GM10266 (cell line): ENCODE measurements around the gene MRPS5.

Source experiments
- DNase-seq: peaks from one replicate; pipeline ENCODE4 v3.0.0; 2012; ENCODE audit errors: extremely low spot score
- TF ChIP-seq, protein P1 (sequence below): IDR thresholded peaks from 2 replicates; pipeline ENCODE4 v1.5.1; 2012; ENCODE audit warnings: mild to moderate bottlenecking, low read depth; ENCODE audit not compliant: control insufficient read depth, insufficient read depth; ENCODE audit errors: missing control alignments

MRPS5 gene

DNA sequence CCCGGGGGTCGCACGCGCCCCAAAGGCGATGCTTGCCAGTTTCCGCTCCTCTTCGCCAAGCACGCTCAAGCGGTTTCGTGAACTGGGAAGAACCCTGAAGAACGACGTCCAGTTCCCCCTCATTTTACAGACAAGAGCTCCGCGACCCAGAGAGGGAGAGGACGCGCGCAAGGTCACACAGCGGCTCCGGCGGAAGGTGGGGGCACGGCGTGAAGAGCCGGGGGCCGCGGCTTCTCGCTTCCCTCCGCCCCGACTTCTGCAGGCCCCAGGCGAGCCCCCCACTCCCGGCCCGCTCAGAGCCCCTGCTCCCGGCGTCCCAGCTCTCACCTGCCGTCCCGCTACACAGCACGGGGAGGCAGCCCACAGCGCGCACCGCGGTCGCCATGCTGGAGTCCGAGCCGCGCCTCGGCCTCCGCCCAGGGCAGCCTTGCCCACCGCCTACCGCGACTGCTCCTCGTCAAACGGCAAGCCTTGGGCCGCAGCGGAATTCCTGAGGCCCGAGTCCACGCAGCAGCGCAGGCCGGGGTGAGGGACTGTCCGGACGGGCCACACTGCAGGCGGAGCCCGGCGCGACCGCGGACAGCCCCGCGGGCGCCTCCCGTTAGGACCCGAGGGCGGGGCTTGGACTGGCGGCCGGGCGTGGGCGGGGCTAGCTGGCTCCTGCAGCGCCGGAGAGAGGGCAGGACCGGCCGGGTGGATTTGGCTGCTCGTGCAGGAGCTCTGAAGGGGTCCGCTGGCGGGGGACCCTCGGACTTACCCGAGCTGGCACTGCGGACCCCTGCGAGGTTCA is at the start of gene MRPS5:
MRPS5 (minus strand) TSS at position 402 of the 790 bp plus-strand sequence; CDS start at position 385, 17 bp downstream.
- DNase-seq = peak; percentile 92

GRCh38 chr2:95166065-95166763 is 44.6 kb upstream of the MRPS5 start:
- TF ChIP-seq, protein P1, sequence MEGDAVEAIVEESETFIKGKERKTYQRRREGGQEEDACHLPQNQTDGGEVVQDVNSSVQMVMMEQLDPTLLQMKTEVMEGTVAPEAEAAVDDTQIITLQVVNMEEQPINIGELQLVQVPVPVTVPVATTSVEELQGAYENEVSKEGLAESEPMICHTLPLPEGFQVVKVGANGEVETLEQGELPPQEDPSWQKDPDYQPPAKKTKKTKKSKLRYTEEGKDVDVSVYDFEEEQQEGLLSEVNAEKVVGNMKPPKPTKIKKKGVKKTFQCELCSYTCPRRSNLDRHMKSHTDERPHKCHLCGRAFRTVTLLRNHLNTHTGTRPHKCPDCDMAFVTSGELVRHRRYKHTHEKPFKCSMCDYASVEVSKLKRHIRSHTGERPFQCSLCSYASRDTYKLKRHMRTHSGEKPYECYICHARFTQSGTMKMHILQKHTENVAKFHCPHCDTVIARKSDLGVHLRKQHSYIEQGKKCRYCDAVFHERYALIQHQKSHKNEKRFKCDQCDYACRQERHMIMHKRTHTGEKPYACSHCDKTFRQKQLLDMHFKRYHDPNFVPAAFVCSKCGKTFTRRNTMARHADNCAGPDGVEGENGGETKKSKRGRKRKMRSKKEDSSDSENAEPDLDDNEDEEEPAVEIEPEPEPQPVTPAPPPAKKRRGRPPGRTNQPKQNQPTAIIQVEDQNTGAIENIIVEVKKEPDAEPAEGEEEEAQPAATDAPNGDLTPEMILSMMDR = no peak
- no peak for DNase-seq

More for the DNA sequence above, at the start of gene MRPS5:
- TF ChIP-seq, protein P1 = peak; percentile 28

DNA sequence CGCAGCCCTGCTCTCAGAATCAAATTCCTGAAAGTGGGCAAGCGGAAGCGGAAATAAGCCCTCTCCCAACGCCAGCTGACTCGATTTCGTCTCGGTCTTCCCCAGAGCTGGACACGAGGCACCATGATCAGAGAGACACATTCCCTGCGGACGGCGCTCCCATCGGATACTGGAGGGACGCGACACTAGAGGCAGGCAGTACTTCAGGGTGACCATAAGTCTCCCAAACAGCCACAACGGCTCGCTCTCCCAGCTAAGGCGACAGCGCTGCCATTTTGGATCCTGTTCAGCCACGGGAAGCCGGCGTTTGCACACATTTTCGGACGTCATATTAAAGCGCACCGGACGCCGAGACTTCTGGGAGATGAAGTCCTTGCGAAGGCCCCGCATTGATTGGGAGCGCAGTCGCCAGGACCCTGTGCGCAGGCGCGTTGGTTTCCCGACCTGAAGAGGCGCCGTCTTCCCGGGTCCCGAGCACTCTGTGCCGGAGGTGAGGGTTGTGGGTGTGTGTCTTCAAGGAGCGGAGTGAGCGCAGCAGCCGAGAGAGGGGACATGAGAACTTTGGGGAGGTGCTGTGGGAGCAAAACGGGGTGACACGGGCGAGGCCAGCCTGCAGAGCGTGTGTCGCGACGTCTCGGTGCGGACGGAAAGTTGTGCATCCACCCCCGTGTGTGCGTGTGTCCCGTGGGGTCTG is 43.9 kb upstream of the MRPS5 start, which contains the start of gene ZNF2:
ZNF2 (plus strand) TSS at position 439 of the 694 bp plus-strand sequence. CDS start 10,418 bp downstream, outside the sequence.
- TF ChIP-seq, protein P1 = no peak
- DNase-seq = peak; percentile 95

DNA sequence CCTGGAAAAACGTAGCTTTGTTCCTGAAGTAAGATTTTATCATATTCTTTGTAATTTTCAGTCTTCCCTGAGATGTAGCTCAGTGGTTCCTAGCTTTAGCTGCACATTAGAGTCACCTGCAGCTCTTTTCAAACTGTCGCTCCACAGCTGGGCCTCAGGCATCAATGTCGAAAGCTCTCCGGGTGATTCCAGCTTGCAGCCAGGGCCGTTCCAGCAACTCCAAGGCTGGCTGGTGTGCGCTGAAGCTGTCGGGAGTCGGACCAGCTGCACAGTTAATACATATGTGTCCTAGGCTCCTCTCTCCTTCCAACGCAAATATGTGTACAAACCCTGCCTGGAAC is 43.4 kb upstream of the MRPS5 start:
- TF ChIP-seq, protein P1 = no peak
- no peak for DNase-seq

DNA sequence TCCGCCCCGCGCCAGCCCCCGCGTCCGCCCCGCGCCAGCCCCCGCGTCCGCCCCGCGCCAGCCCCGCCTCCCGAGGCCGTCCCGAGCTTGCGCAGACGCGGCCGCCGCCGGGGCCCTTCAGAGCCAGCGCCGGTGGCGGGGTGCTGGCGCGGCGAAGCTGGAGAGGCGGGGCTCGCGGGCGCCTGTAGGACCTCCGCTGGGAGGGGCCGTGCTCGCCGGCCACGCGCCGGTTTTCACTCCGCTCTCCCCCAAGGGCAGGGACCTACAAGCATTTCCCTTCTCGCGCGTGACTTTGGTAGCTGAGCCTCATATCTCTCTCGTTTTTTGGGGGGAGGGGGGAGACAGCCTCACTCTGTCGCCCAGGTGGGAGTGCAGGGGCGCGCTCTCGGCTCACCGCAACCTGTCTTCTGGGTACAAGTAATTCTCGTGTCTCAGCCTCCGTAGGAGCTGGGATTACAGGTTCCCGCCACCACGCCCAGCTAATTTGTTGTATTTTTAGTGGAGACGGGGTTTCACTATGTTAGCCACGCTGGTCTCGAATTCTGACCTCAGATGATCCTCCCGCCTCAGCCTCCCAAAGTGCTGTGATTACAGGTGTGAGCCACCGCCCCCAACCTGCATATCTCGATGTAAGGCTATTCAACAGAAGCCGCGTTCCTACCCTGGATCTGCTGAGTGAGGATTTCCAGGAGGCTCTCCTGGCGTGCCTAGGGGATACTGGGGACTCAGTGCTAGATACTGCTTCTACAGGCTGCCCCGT is 38.3 kb upstream of the MRPS5 start, which contains the start of gene ZNF514:
ZNF514 (minus strand) TSS at position 159 of the 760 bp plus-strand sequence. CDS start 6,595 bp downstream, outside the sequence.
- peak; percentile 92 for DNase-seq
- TF ChIP-seq, protein P1 = no peak

- TF ChIP-seq, protein P1 = no peak
- DNase-seq = peak; percentile 74
Observed at GRCh38 chr2:95158891-95159619, 37.4 kb upstream of the MRPS5 start.
